Measurements from ENCODE around the gene ZNF445. TPM values are rescaled to one million over a fixed set of nuclear protein-coding genes. Genes with fewer than 3 reads are reported as not detected.

Gene ZNF445
- total and polyA plus RNA-seq, 9 of the 15 experiments (the other 6 are each of a cell fraction or from before 2014, with no cell fraction given), result 1.2 to 26.9 (median 10.6) TPM

DNA sequence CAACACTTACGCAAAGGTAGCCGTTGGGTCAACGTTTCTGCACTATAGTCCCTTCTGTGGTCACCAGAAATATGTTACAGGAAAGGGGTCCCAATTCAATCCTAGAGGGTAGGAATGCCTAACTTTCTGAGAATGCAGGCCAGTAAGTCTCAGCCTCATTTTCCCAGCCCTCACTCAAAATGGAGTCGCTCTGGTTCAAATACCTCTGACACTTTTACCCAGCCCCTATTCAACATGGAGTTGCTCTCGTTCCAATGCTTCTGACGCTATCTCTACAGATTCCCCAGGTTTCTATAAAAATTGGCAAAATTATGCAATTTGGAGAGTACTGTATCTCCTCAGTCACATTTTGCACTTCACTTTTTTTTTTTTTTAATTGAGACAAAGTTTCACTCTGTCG, 39.7 kb downstream of the ZNF445 start (continued):
- peak in 1 of 3 experiments; percentile 40 for TF ChIP-seq YY1 (IDR thresholded peaks at IDR 0.05; ENCODE audit: borderline replicate concordance in 1 of 3, control insufficient read depth in 1 of 3, extremely low read depth in 1 of 3, insufficient read depth in 3 of 3, insufficient read length in 1 of 3, insufficient replicate concordance in 2 of 3, low read depth in 1 of 3, low read length in 2 of 3)
- TF ChIP-seq ZKSCAN8 (CRISPR knock-in tag; IDR thresholded peaks at IDR 0.05), result peak; percentile 62; the same call in 1 of the 2 replicates
- TF ChIP-seq, protein P1, sequence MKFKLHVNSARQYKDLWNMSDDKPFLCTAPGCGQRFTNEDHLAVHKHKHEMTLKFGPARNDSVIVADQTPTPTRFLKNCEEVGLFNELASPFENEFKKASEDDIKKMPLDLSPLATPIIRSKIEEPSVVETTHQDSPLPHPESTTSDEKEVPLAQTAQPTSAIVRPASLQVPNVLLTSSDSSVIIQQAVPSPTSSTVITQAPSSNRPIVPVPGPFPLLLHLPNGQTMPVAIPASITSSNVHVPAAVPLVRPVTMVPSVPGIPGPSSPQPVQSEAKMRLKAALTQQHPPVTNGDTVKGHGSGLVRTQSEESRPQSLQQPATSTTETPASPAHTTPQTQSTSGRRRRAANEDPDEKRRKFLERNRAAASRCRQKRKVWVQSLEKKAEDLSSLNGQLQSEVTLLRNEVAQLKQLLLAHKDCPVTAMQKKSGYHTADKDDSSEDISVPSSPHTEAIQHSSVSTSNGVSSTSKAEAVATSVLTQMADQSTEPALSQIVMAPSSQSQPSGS (CRISPR knock-in tag; IDR thresholded peaks at IDR 0.05), result no peak
- 0 out of 2 replicates have a peak, but pooled peaks have one; percentile 54 for TF ChIP-seq TEAD2 (tag; IDR thresholded peaks at IDR 0.05)
- no peak for TF ChIP-seq ETV5 (CRISPR knock-in tag; IDR thresholded peaks at IDR 0.05; ENCODE audit: low read depth)
- TF ChIP-seq, protein P2, sequence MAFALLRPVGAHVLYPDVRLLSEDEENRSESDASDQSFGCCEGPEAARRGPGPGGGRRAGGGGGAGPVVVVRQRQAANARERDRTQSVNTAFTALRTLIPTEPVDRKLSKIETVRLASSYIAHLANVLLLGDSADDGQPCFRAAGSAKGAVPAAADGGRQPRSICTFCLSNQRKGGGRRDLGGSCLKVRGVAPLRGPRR (CRISPR knock-in tag; IDR thresholded peaks at IDR 0.05), result peak; percentile 87
- TF ChIP-seq ZNF76 (CRISPR knock-in tag; IDR thresholded peaks at IDR 0.05; ENCODE audit: borderline replicate concordance), result peak; percentile 90
- TF ChIP-seq, protein P3, sequence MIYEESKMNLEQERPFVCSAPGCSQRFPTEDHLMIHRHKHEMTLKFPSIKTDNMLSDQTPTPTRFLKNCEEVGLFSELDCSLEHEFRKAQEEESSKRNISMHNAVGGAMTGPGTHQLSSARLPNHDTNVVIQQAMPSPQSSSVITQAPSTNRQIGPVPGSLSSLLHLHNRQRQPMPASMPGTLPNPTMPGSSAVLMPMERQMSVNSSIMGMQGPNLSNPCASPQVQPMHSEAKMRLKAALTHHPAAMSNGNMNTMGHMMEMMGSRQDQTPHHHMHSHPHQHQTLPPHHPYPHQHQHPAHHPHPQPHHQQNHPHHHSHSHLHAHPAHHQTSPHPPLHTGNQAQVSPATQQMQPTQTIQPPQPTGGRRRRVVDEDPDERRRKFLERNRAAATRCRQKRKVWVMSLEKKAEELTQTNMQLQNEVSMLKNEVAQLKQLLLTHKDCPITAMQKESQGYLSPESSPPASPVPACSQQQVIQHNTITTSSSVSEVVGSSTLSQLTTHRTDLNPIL (CRISPR knock-in tag; IDR thresholded peaks at IDR 0.05), result 0 out of 2 replicates have a peak, but pooled peaks have one; percentile 72
- TF ChIP-seq BHLHE40 (IDR thresholded peaks at IDR 0.05; ENCODE audit: low read length), result no peak
- no peak for TF ChIP-seq BCOR (IDR thresholded peaks at IDR 0.05)
- TF ChIP-seq, protein P4, sequence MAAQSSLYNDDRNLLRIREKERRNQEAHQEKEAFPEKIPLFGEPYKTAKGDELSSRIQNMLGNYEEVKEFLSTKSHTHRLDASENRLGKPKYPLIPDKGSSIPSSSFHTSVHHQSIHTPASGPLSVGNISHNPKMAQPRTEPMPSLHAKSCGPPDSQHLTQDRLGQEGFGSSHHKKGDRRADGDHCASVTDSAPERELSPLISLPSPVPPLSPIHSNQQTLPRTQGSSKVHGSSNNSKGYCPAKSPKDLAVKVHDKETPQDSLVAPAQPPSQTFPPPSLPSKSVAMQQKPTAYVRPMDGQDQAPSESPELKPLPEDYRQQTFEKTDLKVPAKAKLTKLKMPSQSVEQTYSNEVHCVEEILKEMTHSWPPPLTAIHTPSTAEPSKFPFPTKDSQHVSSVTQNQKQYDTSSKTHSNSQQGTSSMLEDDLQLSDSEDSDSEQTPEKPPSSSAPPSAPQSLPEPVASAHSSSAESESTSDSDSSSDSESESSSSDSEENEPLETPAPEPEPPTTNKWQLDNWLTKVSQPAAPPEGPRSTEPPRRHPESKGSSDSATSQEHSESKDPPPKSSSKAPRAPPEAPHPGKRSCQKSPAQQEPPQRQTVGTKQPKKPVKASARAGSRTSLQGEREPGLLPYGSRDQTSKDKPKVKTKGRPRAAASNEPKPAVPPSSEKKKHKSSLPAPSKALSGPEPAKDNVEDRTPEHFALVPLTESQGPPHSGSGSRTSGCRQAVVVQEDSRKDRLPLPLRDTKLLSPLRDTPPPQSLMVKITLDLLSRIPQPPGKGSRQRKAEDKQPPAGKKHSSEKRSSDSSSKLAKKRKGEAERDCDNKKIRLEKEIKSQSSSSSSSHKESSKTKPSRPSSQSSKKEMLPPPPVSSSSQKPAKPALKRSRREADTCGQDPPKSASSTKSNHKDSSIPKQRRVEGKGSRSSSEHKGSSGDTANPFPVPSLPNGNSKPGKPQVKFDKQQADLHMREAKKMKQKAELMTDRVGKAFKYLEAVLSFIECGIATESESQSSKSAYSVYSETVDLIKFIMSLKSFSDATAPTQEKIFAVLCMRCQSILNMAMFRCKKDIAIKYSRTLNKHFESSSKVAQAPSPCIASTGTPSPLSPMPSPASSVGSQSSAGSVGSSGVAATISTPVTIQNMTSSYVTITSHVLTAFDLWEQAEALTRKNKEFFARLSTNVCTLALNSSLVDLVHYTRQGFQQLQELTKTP (IDR thresholded peaks at IDR 0.05; ENCODE audit: low read depth in 1 of 2, partially characterized antibody in 2 of 2), result no peak
- no peak for TF ChIP-seq PML (IDR thresholded peaks at IDR 0.05; ENCODE audit: low read length)
- TF ChIP-seq HMG20B (CRISPR knock-in tag; IDR thresholded peaks at IDR 0.05), result no peak
- TF ChIP-seq, protein P5, sequence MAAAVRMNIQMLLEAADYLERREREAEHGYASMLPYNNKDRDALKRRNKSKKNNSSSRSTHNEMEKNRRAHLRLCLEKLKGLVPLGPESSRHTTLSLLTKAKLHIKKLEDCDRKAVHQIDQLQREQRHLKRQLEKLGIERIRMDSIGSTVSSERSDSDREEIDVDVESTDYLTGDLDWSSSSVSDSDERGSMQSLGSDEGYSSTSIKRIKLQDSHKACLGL (CRISPR knock-in tag; IDR thresholded peaks at IDR 0.05; ENCODE audit: borderline replicate concordance, poor library complexity, severe bottlenecking), result no peak
- no peak for TF ChIP-seq LARP7 (IDR thresholded peaks at IDR 0.05)
- TF ChIP-seq ZNF764 (CRISPR knock-in tag; IDR thresholded peaks at IDR 0.05; ENCODE audit: low read depth), result no peak

Data from K562 (cell line).